Activated T-cell treated with anti-CD3 and anti-CD28 coated beads for 48 hours (primary cell): ENCODE measurements around the gene PNPO.
"Not testable (repeated sequence)": the region's sequence is repeated elsewhere in the genome, so short reads cannot be mapped to it uniquely, and the experiment has no call there.

Experiments used
- DNase-seq: peaks from one replicate; pipeline ENCODE4 v3.0.0-alpha.2; 2020; ENCODE audit warnings: low read depth

Gene PNPO

GRCh38 chr17:47975189-47975822 is 33.9 kb downstream of the PNPO start:
- no peak for DNase-seq

- DNase-seq = no peak
Measured at GRCh38 chr17:47975823-47976205, 34.4 kb downstream of the PNPO start.

- peak; percentile 29 for DNase-seq
Measured at GRCh38 chr17:47978324-47978723, 37.0 kb downstream of the PNPO start.

GRCh38 chr17:47980541-47980940 is 39.2 kb downstream of the PNPO start:
- no peak for DNase-seq

GRCh38 chr17:47981462-47981861 is 40.1 kb downstream of the PNPO start:
- no peak for DNase-seq

GRCh38 chr17:47982091-47982617 is 40.8 kb downstream of the PNPO start:
- DNase-seq = no peak

- DNase-seq = no peak
Measured at GRCh38 chr17:47982645-47983390, 41.4 kb downstream of the PNPO start.

GRCh38 chr17:47983492-47984223 is 42.3 kb downstream of the PNPO start:
- DNase-seq = no peak

- DNase-seq = no peak
Measured at GRCh38 chr17:47986520-47986919, 45.1 kb downstream of the PNPO start.

- no peak for DNase-seq
Measured at GRCh38 chr17:47987240-47987835, 46.0 kb downstream of the PNPO start.

- not testable (repeated sequence) for DNase-seq
Measured at GRCh38 chr17:47988445-47988844, 47.1 kb downstream of the PNPO start.

GRCh38 chr17:47989159-47989558 is 47.8 kb downstream of the PNPO start:
- DNase-seq = no peak

- no peak for DNase-seq
Measured at GRCh38 chr17:47989700-47990099, 48.3 kb downstream of the PNPO start.

- DNase-seq = no peak
Measured at GRCh38 chr17:47990962-47991731, 49.8 kb downstream of the PNPO start.

GRCh38 chr17:47992216-47992615 is 50.8 kb downstream of the PNPO start:
- no peak for DNase-seq

GRCh38 chr17:47993031-47993564 is 51.7 kb downstream of the PNPO start:
- DNase-seq = no peak

- DNase-seq = no peak
Measured at GRCh38 chr17:47993964-47994363, 52.6 kb downstream of the PNPO start.

- no peak for DNase-seq
Measured at GRCh38 chr17:47994724-47995123, 53.4 kb downstream of the PNPO start.

GRCh38 chr17:47995241-47995935 is 54.0 kb downstream of the PNPO start:
- DNase-seq = no peak

- DNase-seq = no peak
Measured at GRCh38 chr17:47996201-47996600, 54.8 kb downstream of the PNPO start.

- DNase-seq = no peak
Measured at GRCh38 chr17:47997586-47997985, 56.2 kb downstream of the PNPO start.
